HepG2 (cell line): Measurements from ENCODE around the gene THSD4.

Experiments used
- CHCHD3 ChIP-seq: sonication (generic); formaldehyde crosslinking; IDR thresholded peaks from 2 replicates; pipeline ENCODE4 v1.8.0; 2022; ENCODE audit warnings: mild to moderate bottlenecking, missing genetic modification reagents, moderate library complexity
- CTCF ChIP-seq: sonication (generic); formaldehyde crosslinking; IDR thresholded peaks from 2 replicates; pipeline ENCODE4 v1.5.0; 2020; ENCODE audit warnings: mild to moderate bottlenecking, missing genetic modification reagents, moderate library complexity
- NR1H2 ChIP-seq: sonication (generic); formaldehyde crosslinking; IDR thresholded peaks from 2 replicates; pipeline ENCODE4 v1.8.1; 2022; ENCODE audit warnings: low read depth, missing genetic modification reagents, borderline replicate concordance
- POLR2A ChIP-seq, 2 experiments: IDR thresholded peaks; 2 replicates each; pipeline ENCODE4 v1.6.1; 2011; ENCODE audit warnings: low read depth in 2 of 2, low read length in 2 of 2, mild to moderate bottlenecking in 1 of 2, moderate library complexity in 1 of 2; ENCODE audit not compliant: insufficient read depth in 1 of 2
- TF ChIP-seq, protein P1 (sequence below): sonication (generic); formaldehyde crosslinking; IDR thresholded peaks from 2 replicates; pipeline ENCODE4 v1.4.0; 2020; ENCODE audit warnings: low read depth, missing genetic modification reagents
- TF ChIP-seq, protein P2 (sequence below): sonication (generic); formaldehyde crosslinking; IDR thresholded peaks from 2 replicates; pipeline ENCODE4 v1.8.1; 2023; ENCODE audit warnings: mild to moderate bottlenecking, missing genetic modification reagents

DNA sequence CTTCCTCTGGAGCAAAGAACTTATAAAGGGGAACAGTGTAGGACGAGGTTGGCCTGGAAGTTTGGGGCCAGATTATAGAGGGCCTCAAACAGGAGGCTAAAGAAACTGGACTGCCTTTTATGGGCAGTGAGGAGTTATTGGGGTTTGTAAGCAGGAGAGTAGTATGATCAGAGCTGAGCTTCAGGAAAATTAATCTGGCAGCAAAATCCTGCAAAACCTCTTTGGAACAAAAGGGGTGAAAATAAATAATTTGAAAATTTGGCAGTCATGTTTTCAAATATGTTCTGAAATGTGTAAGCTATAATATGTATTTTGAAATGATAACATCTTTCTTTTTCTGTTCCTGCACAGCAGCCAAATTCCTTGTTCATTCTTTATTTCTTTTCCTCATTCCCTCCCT is 164.9 kb downstream of the THSD4 start:
- TF ChIP-seq CHCHD3 (CRISPR knock-in tag): no peak
- TF ChIP-seq NR1H2: no peak
- TF ChIP-seq, protein P1, sequence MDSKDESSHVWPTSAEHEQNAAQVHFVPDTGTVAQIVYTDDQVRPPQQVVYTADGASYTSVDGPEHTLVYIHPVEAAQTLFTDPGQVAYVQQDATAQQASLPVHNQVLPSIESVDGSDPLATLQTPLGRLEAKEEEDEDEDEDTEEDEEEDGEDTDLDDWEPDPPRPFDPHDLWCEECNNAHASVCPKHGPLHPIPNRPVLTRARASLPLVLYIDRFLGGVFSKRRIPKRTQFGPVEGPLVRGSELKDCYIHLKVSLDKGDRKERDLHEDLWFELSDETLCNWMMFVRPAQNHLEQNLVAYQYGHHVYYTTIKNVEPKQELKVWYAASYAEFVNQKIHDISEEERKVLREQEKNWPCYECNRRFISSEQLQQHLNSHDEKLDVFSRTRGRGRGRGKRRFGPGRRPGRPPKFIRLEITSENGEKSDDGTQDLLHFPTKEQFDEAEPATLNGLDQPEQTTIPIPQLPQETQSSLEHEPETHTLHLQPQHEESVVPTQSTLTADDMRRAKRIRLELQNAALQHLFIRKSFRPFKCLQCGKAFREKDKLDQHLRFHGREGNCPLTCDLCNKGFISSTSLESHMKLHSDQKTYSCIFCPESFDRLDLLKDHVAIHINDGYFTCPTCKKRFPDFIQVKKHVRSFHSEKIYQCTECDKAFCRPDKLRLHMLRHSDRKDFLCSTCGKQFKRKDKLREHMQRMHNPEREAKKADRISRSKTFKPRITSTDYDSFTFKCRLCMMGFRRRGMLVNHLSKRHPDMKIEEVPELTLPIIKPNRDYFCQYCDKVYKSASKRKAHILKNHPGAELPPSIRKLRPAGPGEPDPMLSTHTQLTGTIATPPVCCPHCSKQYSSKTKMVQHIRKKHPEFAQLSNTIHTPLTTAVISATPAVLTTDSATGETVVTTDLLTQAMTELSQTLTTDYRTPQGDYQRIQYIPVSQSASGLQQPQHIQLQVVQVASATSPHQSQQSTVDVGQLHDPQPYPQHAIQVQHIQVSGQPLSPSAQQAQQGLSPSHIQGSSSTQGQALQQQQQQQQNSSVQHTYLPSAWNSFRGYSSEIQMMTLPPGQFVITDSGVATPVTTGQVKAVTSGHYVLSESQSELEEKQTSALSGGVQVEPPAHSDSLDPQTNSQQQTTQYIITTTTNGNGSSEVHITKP (CRISPR knock-in tag): no peak
- TF ChIP-seq CTCF (CRISPR knock-in tag): no peak
- no peak for TF ChIP-seq POLR2A (IDR thresholded peaks at IDR 0.05; ENCODE audit: insufficient read depth in 1 of 2, low read depth in 2 of 2, low read length in 2 of 2)
- TF ChIP-seq, protein P2, sequence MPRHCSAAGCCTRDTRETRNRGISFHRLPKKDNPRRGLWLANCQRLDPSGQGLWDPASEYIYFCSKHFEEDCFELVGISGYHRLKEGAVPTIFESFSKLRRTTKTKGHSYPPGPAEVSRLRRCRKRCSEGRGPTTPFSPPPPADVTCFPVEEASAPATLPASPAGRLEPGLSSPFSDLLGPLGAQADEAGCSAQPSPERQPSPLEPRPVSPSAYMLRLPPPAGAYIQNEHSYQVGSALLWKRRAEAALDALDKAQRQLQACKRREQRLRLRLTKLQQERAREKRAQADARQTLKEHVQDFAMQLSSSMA (CRISPR knock-in tag): no peak
